Upper lobe of left lung (tissue), 4 donors: ENCODE measurements around the gene UTS2B.

Source experiments
- EP300 ChIP-seq, 4 donors: sonication (generic); formaldehyde crosslinking; IDR thresholded peaks; one replicate each; pipeline ENCODE4 v1.5.1; 2017; ENCODE audit warnings: antibody characterized with exemption in 4 of 4, control low read depth in 2 of 4
- POLR2A ChIP-seq, 4 donors: fragments of 450-650 bp; IDR thresholded peaks; one replicate each; pipeline ENCODE4 v1.5.1; 2016 to 2017; ENCODE audit warnings: antibody characterized with exemption in 4 of 4, mild to moderate bottlenecking in 2 of 4
- POLR2AphosphoS5 ChIP-seq, 2 donors: sonication (generic); formaldehyde crosslinking; IDR thresholded peaks; one replicate each; pipeline ENCODE4 v1.5.1; 2017; ENCODE audit warnings: antibody characterized with exemption in 2 of 2
- TF ChIP-seq, protein P1 (sequence below), 6 experiments: fragments of 450-650 bp in 4 of 6; fragments of 200-600 bp in 2 of 6; sonication (generic) in 2 of 6; IDR thresholded peaks; one replicate each; pipeline ENCODE4 v1.5.1; 2016 to 2019; ENCODE audit warnings: antibody characterized with exemption in 6 of 6

DNA sequence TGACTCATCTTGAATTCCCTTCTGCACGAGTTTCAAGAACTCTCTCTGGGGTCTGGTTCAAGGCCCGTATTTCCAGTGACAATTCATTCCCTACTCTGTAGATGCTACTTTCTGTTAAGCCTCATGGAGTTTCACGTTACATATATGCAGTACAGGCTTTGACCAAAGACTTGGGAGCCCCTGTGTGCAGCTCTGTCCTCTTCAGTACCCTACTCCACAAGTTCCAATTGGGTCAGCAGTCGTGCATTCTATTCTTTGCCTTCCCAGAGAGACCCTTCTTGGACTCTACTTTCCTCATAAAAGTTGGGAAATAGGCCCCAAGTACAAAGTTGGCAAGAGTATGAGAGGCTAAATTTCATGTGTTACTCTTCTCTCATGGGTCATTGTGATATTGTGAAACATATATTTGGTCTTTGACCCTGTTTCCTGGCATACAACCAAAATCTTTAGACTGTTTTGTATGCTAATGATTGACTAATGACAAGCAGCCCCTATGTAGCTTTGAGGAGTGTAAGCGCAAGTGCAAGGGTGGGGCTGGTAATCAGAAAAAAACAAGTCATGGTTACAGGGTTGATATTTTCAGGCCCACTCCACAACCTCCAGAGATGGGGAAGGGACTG is 16.1 kb downstream of the UTS2B start:
- TF ChIP-seq, protein P1, sequence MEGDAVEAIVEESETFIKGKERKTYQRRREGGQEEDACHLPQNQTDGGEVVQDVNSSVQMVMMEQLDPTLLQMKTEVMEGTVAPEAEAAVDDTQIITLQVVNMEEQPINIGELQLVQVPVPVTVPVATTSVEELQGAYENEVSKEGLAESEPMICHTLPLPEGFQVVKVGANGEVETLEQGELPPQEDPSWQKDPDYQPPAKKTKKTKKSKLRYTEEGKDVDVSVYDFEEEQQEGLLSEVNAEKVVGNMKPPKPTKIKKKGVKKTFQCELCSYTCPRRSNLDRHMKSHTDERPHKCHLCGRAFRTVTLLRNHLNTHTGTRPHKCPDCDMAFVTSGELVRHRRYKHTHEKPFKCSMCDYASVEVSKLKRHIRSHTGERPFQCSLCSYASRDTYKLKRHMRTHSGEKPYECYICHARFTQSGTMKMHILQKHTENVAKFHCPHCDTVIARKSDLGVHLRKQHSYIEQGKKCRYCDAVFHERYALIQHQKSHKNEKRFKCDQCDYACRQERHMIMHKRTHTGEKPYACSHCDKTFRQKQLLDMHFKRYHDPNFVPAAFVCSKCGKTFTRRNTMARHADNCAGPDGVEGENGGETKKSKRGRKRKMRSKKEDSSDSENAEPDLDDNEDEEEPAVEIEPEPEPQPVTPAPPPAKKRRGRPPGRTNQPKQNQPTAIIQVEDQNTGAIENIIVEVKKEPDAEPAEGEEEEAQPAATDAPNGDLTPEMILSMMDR (IDR thresholded peaks at IDR 0.05), result no peak
- TF ChIP-seq EP300 (IDR thresholded peaks at IDR 0.05) (no peak), POLR2AphosphoS5 (IDR thresholded peaks at IDR 0.05) (no peak), POLR2A (IDR thresholded peaks at IDR 0.05) (no peak)
